Mesendoderm (in vitro differentiated cells): ENCODE data around the gene ELK1. TPM values are rescaled to one million over a fixed set of nuclear protein-coding genes. Genes with fewer than 3 reads are reported as not detected.

Experiments used
- DNase-seq: peaks from one replicate; pipeline ENCODE4 v3.0.0; 2013
- H2AK5ac ChIP-seq: 2 replicates; pipeline ENCODE4 v1.6.1; 2013; ENCODE audit warnings: low read length, inconsistent platforms
- H2BK120ac ChIP-seq: 2 replicates; pipeline ENCODE4 v1.6.1; 2013; ENCODE audit warnings: low read depth, mild to moderate bottlenecking, low read length, moderate library complexity, mixed read lengths
- H2BK15ac ChIP-seq: replicated peaks from 2 replicates; pipeline ENCODE4 v1.6.1; 2013; ENCODE audit warnings: low read depth, mild to moderate bottlenecking, moderate library complexity
- H2BK5ac ChIP-seq: 2 replicates; pipeline ENCODE4 v1.6.1; 2013; ENCODE audit warnings: low read length, inconsistent platforms
- H3K18ac ChIP-seq: 2 replicates; pipeline ENCODE4 v1.6.1; 2013; ENCODE audit warnings: mild to moderate bottlenecking, low read length, mixed read lengths
- H3K23ac ChIP-seq: one replicate; pipeline ENCODE4 v1.6.1; 2013; ENCODE audit warnings: low read length
- H3K27ac ChIP-seq: 2 replicates; pipeline ENCODE4 v1.5.1; 2013; ENCODE audit warnings: low read depth, mild to moderate bottlenecking, inconsistent platforms, low read length, moderate library complexity
- H3K27me3 ChIP-seq: 2 replicates; pipeline ENCODE4 v1.6.1; 2013; ENCODE audit warnings: low read length, control low read depth, mild to moderate bottlenecking, inconsistent platforms; ENCODE audit not compliant: insufficient read depth, poor library complexity
- H3K36me3 ChIP-seq: 2 replicates; pipeline ENCODE4 v1.6.1; 2013; ENCODE audit warnings: low read length, inconsistent platforms; ENCODE audit not compliant: control insufficient read depth, insufficient read depth
- H3K4ac ChIP-seq: one replicate; pipeline ENCODE4 v1.6.1; 2013; ENCODE audit warnings: low read depth, mild to moderate bottlenecking, low read length, moderate library complexity
- H3K4me1 ChIP-seq: 2 replicates; pipeline ENCODE4 v1.6.1; 2013; ENCODE audit warnings: low read depth, low read length, inconsistent platforms; ENCODE audit not compliant: control insufficient read depth
- H3K4me2 ChIP-seq: 2 replicates; pipeline ENCODE4 v1.6.1; 2013; ENCODE audit warnings: low read length
- H3K4me3 ChIP-seq: 2 replicates; pipeline ENCODE4 v1.5.1; 2013; ENCODE audit warnings: mild to moderate bottlenecking, low read length
- H3K56ac ChIP-seq: one replicate; pipeline ENCODE4 v1.6.1; 2013; ENCODE audit warnings: low read length
- H3K79me1 ChIP-seq: 2 replicates; pipeline ENCODE4 v1.6.1; 2013; ENCODE audit warnings: low read length, inconsistent platforms
- H3K79me2 ChIP-seq: 2 replicates; pipeline ENCODE4 v1.6.1; 2013; ENCODE audit warnings: mild to moderate bottlenecking, low read length; ENCODE audit not compliant: control insufficient read depth, insufficient read depth
- H3K9ac ChIP-seq: 2 replicates; pipeline ENCODE4 v1.6.1; 2013; ENCODE audit warnings: low read length, inconsistent platforms
- H4K5ac ChIP-seq: one replicate; pipeline ENCODE4 v1.6.1; 2013; ENCODE audit warnings: low read length
- H4K8ac ChIP-seq: one replicate; pipeline ENCODE4 v1.6.1; 2013; ENCODE audit warnings: low read depth, mild to moderate bottlenecking, control low read depth, low read length, moderate library complexity
- WGBS: extraction: QIAGEN DNeasy Blood & Tissue Kit; methylation state at CpG from one replicate; pipeline ENCODE4 v1.1.7; 2013; ENCODE audit warnings: low lambda C conversion rate, missing lambda C conversion rate; ENCODE audit not compliant: insufficient coverage; ENCODE audit errors: extremely low coverage; 5-methylcytosine and 5-hydroxymethylcytosine counted together
- small RNA-seq: library from polyadenylated mRNA; stranded (forward); fragments of <200 nt; extraction: miRNeasy Mini kit (QIAGEN cat#:217004); gene quantifications from one replicate; pipeline ENCODE3, GENCODE V24; 2013; ENCODE audit not compliant: insufficient read depth

The ELK1 gene

GRCh38 chrX:47587091-47587891 lies 63.1 kb downstream of the ELK1 start:
- no peak overlapping the region for H3K18ac ChIP-seq
- no peak overlapping the region for H2AK5ac ChIP-seq
- no peak overlapping the region for H3K9ac ChIP-seq
- no peak overlapping the region for H3K27ac ChIP-seq
- no peak overlapping the region for H3K4me2 ChIP-seq
- no peak overlapping the region for H4K8ac ChIP-seq
- no peak overlapping the region for H3K23ac ChIP-seq
- H2BK15ac ChIP-seq = no peak overlapping the region
- no peak overlapping the region for H4K5ac ChIP-seq
- no peaks in the 10 kb centered on the region for H3K36me3 ChIP-seq
- no peak overlapping the region for H2BK120ac ChIP-seq
- no peaks in the 10 kb centered on the region for H3K79me1 ChIP-seq
- no CpG with 5 or more reads among the region's 4 CpGs for WGBS
- DNase-seq = no peak
- no peak overlapping the region for H3K4ac ChIP-seq
- no peaks in the 10 kb centered on the region for H3K27me3 ChIP-seq
- no peaks in the 10 kb centered on the region for H3K79me2 ChIP-seq
- H3K4me1 ChIP-seq = no peaks in the 10 kb centered on the region
- H3K4me3 ChIP-seq = no peak overlapping the region
- no peak overlapping the region for H3K56ac ChIP-seq
- no peak overlapping the region for H2BK5ac ChIP-seq

GRCh38 chrX:47586043-47586787 lies 64.1 kb downstream of the ELK1 start:
- H3K18ac ChIP-seq = no peak overlapping the region
- H2BK120ac ChIP-seq = no peak overlapping the region
- H3K79me2 ChIP-seq = no peaks in the 10 kb centered on the region
- no peak overlapping the region for H3K4me3 ChIP-seq
- H4K8ac ChIP-seq = no peak overlapping the region
- H2BK5ac ChIP-seq = no peak overlapping the region
- no peak for DNase-seq
- H2AK5ac ChIP-seq = no peak overlapping the region
- no peak overlapping the region for H4K5ac ChIP-seq
- H3K27ac ChIP-seq = no peak overlapping the region
- no peak overlapping the region for H3K4me2 ChIP-seq
- no peak overlapping the region for H2BK15ac ChIP-seq
- no peak overlapping the region for H3K23ac ChIP-seq
- H3K4me1 ChIP-seq = no peaks in the 10 kb centered on the region
- H3K79me1 ChIP-seq = no peaks in the 10 kb centered on the region
- H3K36me3 ChIP-seq = no peaks in the 10 kb centered on the region
- no peak overlapping the region for H3K4ac ChIP-seq
- no peak overlapping the region for H3K9ac ChIP-seq
- no CpG with 5 or more reads among the region's 11 CpGs for WGBS
- H3K27me3 ChIP-seq = no peaks in the 10 kb centered on the region
- no peak overlapping the region for H3K56ac ChIP-seq

Small RNA genes within 50 kb of the gene (small RNA-seq; reads per million reads assigned to genes)
- not detected for gene MIR4769
